Measurements from ENCODE around the gene TIGD6.
"Not testable (repeated sequence)": the region's sequence is repeated elsewhere in the genome, so short reads cannot be mapped to it uniquely, and the experiment has no call there.

TIGD6 gene

DNA sequence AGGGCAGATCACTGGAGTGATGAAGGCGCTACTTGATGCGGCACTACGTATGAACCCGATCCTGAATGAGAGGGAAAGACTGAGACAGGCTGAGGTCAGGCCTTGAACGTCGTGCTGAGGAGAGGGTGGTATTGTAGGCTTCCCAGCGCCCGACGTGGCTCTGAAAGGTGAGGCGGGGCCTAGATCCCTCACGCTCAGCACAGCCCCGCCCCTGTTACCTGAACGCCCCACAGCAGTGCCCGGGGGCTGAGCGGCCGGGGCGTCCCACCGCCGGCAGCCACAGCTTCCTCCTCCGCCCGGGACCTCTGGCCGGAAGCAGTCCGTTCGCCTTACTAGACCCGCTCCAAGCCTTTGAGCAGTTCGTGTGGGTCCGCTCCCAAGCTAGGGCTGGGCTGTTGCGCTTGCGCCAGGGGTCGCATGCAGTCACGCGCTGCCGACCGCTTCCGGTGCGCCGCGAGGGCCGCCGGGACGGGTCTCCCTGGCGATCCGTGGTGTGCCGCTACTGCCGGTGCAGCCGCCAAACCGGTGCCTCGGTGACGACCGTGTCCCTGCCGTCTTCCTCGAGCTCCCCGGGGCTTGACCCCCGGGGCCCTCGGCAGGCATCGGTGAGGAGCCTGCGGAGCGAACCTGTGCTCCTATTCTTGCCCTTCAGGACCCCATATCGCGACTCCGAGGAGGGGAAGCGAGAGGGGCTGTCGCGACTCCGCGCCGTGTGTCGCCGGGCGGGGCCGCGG is at the start of gene TIGD6, which contains the start of gene HMGXB3:
TIGD6 (minus strand) TSS at position 399 of the 734 bp plus-strand sequence. CDS start 4,306 bp downstream, outside the sequence.
HMGXB3 (plus strand) TSS at position 484 of the 734 bp plus-strand sequence. CDS start 4,114 bp downstream, outside the sequence.
- CTCF ChIA-PET: interaction anchor here (0.8 to 2.6 kb wide), 6 partner anchors 10 to 344 kb away, joined by 3 to 15 read pairs (median 4); partner anchors contain the start of gene SLC26A2
- peaks cover 16% of the 10 kb centered on the region for H3K36me3 Mint-ChIP-seq
- H3K4me3 Mint-ChIP-seq: peak within 1 kb of the TSS; percentile 82
- H3K4me1 Mint-ChIP-seq: peaks cover 41% of the 10 kb centered on the region
- peak within 1 kb of the TSS; percentile 96 for H3K27ac Mint-ChIP-seq
- peak; percentile 90 for DNase-seq
- H3K9me3 Mint-ChIP-seq: no peaks in the 10 kb centered on the region
- no peaks in the 10 kb centered on the region for H3K27me3 Mint-ChIP-seq

DNA sequence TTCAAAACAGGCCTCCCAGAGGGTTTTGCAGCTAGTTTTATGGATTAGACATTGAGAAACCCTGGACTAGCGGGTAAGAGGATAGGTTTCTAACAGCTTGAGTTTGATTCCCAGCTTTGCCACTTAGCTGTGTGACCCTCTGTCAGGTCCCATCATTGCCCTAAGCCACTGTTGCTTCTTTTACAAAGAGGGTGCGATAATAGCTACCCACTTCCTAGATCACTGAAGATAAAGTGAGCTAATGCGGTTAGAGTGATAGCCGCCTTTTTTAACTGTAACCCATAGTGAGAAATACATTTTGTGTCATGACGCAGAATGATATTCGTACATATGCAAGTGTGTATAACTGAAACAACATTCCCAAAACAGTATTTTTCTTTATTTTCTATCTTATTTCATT is 45.6 kb upstream of the TIGD6 start:
- no peak for DNase-seq
- CTCF ChIA-PET: interaction anchor here (0.7 to 1.1 kb wide), 2 partner anchors 16 to 76 kb away, joined by 3 read pairs; no protein-coding TSS in a partner anchor
- peaks cover 12% of the 10 kb centered on the region for H3K4me1 Mint-ChIP-seq
- H3K36me3 Mint-ChIP-seq: peaks cover 69% of the 10 kb centered on the region
- no peak overlapping the region for H3K4me3 Mint-ChIP-seq
- no peaks in the 10 kb centered on the region for H3K9me3 Mint-ChIP-seq
- no peaks in the 10 kb centered on the region for H3K27me3 Mint-ChIP-seq
- no peak overlapping the region for H3K27ac Mint-ChIP-seq

DNA sequence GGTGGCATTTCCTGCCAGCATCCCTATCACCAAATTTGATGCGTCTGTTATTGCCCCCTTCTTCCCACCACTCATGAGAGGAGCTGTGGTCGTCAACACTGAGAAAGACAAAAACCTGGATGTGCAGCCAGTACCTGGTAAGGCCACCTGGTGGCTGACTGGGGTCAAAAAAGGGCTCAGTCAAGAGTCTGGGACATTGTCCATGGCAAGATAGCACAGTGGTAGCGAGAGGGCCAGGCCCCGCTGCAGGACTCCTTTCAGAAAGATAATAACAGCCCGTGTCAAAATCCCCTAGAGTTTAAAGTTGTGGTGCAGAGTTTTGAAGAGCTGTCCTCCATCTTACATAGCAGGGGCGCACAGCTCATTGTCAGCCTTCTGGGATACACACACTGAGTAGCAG is 45.1 kb upstream of the TIGD6 start:
- H3K27ac Mint-ChIP-seq: no peak overlapping the region
- DNase-seq: no peak
- H3K36me3 Mint-ChIP-seq: peaks cover 68% of the 10 kb centered on the region
- H3K4me3 Mint-ChIP-seq: no peak overlapping the region
- CTCF ChIA-PET: interaction anchor here (0.7 to 1.1 kb wide), 3 partner anchors 15 to 77 kb away, joined by 3 to 4 read pairs (median 3); no protein-coding TSS in a partner anchor
- H3K4me1 Mint-ChIP-seq: peaks cover 12% of the 10 kb centered on the region
- no peaks in the 10 kb centered on the region for H3K27me3 Mint-ChIP-seq
- no peaks in the 10 kb centered on the region for H3K9me3 Mint-ChIP-seq

DNA sequence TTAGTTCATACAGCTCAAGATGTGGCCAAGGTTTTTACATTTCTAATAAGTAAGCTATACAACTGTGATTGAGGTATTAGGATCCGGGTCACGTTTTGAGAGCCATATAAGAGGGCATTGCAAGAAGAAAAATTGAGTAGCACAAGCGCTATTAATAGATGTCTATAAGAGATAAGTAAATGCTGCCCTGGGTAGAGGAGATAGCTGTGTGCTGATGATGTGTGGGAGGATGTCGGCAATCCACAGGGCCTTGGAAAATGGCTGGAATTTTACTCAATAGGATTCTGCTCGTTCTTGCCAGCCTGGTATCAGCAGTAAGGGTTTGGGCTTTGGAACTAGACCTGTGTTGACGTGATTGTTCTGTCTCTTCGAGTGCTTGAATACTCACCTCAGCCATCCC is 44.3 kb upstream of the TIGD6 start:
- no peak for DNase-seq
- H3K27me3 Mint-ChIP-seq: no peaks in the 10 kb centered on the region
- CTCF ChIA-PET: interaction anchor here (0.7 to 1.0 kb wide), 2 partner anchors 20 to 74 kb away, joined by 3 to 4 read pairs; no protein-coding TSS in a partner anchor
- H3K4me1 Mint-ChIP-seq: peaks cover 12% of the 10 kb centered on the region
- H3K4me3 Mint-ChIP-seq: no peak overlapping the region
- no peaks in the 10 kb centered on the region for H3K9me3 Mint-ChIP-seq
- no peak overlapping the region for H3K27ac Mint-ChIP-seq
- peaks cover 69% of the 10 kb centered on the region for H3K36me3 Mint-ChIP-seq

DNA sequence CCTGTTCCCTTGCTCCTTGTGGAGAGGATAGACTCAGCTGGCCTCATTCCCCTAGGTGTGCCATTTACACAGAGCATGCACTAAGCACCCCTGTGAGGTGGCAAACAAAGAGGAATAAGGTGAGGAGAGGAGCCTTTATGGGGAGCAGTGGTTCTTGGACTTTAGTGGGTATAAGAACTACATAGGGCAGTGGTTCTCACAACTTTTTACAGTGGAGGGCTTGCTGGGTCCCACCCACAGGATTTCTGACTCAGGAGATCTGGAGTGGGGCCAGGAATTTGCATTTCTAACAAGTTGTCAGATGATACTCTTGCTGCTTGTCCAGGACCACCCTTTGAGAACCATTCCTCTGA is 43.9 kb upstream of the TIGD6 start:
- no peak for DNase-seq
- H3K4me3 Mint-ChIP-seq: no peak overlapping the region
- no peaks in the 10 kb centered on the region for H3K27me3 Mint-ChIP-seq
- CTCF ChIA-PET: interaction anchor here (0.7 to 1.0 kb wide), 2 partner anchors 20 to 75 kb away, joined by 3 to 4 read pairs; no protein-coding TSS in a partner anchor
- H3K9me3 Mint-ChIP-seq: no peaks in the 10 kb centered on the region
- peak overlapping the region; percentile 68 for H3K27ac Mint-ChIP-seq
- peaks cover 68% of the 10 kb centered on the region for H3K36me3 Mint-ChIP-seq
- H3K4me1 Mint-ChIP-seq: peaks cover 12% of the 10 kb centered on the region

DNA sequence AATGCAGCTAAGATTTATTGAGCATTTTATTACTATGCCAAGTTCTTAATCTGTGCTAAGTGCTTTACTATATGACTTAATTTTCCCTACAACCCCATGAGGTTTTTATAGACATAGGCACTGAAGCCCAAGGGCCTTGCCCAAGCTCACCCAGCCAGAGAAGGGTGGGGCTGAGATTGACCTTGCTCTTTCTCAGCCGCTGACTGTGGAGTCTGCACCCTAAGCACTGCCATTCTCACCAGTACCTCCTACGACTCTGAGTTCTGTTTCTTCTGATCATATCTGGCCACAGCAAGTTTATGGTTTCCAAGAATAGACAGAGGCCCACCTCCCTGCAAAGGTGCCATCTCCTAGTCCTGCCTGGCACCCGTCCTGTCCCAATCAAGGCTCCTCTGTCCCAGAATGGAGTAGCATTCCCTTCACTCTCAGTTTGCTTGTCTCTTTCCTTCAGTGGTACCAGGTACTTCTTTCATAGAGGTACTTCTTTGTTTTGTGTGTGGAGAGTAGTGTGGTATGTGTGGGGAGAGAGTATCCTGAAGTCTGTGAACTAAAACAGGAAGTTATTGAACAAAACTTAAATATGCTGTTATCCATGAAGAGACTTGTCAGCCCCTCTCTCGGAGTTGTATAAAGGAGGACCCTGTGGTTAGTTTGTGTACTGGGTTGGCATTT is 43.3 kb upstream of the TIGD6 start:
- H3K27ac Mint-ChIP-seq: peak overlapping the region; percentile 68
- peaks cover 66% of the 10 kb centered on the region for H3K36me3 Mint-ChIP-seq
- H3K4me1 Mint-ChIP-seq: peaks cover 12% of the 10 kb centered on the region
- no peaks in the 10 kb centered on the region for H3K27me3 Mint-ChIP-seq
- no peak for DNase-seq
- H3K4me3 Mint-ChIP-seq: no peak overlapping the region
- CTCF ChIA-PET: no interaction called here
- H3K9me3 Mint-ChIP-seq: no peaks in the 10 kb centered on the region

DNA sequence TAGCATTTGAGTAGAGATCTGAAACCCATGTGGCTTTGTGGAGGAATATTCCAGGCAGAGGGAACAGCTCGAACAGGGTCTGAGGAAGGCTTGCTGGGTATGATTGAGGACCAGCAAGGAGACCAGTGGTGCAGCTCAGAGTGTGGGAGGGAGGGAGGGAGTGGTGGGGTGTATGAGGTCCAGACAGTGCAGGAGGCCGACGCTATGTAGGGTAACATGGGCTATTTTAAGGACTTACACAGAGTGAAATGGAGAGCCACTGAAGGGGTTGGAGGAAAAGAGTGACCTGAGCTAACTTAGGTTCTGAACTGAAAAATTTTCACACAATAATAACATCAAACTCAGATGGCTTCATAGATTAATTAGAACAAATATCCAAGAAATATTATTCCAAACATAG is 42.0 kb upstream of the TIGD6 start:
- CTCF ChIA-PET: interaction anchor here (1.1 kb wide), 1 partner anchor 8 kb away, joined by 3 read pairs; no protein-coding TSS in a partner anchor
- peaks cover 66% of the 10 kb centered on the region for H3K36me3 Mint-ChIP-seq
- peaks cover 12% of the 10 kb centered on the region for H3K4me1 Mint-ChIP-seq
- no peak overlapping the region for H3K4me3 Mint-ChIP-seq
- H3K27me3 Mint-ChIP-seq: no peaks in the 10 kb centered on the region
- no peak for DNase-seq
- H3K9me3 Mint-ChIP-seq: no peaks in the 10 kb centered on the region
- no peak overlapping the region for H3K27ac Mint-ChIP-seq

DNA sequence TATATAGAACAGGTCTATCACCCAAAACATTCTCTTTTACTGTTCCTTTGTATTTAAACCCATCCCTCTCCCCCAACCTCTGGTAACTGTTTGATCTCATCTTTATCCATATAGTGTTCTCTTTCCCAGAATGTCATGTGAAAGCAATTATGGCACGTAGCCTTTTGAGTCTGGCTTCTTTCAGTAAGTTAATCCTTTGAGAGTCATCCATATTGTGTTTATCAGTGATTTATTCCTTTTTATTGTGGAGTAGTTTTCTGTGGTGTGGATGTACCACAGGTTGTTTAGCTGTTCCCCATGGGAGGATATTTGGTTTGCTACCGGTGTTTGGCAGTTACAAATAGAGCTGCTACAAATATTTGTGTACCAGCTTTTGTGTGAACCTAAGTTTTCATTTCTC is 38.1 kb upstream of the TIGD6 start:
- H3K36me3 Mint-ChIP-seq: peaks cover 59% of the 10 kb centered on the region
- H3K27me3 Mint-ChIP-seq: no peaks in the 10 kb centered on the region
- no peak overlapping the region for H3K4me3 Mint-ChIP-seq
- no peaks in the 10 kb centered on the region for H3K9me3 Mint-ChIP-seq
- H3K4me1 Mint-ChIP-seq: peaks cover 6% of the 10 kb centered on the region
- CTCF ChIA-PET: no interaction called here
- no peak overlapping the region for H3K27ac Mint-ChIP-seq
- DNase-seq: no peak

DNA sequence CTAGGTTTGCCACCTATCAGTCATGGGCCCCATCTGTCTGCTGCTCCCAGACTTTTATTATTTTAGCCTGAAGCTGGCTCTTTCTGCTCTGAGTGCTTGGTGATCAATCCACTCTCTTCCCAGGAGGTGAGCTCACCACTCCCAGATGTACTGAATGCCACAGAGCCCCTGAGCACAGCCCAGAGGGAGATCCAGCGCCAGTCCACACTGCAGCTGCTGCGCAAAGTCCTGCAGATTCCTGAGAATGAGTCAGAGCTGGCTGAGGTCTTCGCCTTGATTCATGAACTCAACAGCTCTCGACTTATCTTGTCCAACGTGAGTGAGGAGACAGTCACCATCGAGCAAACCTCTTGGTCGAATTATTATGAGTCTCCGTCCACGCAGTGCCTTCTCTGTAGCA is 36.1 kb upstream of the TIGD6 start:
- Mint-ChIP-seq H3K27ac (no peak overlapping the region), H3K9me3 (no peaks in the 10 kb centered on the region), H3K27me3 (no peaks in the 10 kb centered on the region), H3K4me3 (no peak overlapping the region), H3K36me3 (peaks cover 58% of the 10 kb centered on the region), H3K4me1 (no peaks in the 10 kb centered on the region)
- no peak for DNase-seq
- CTCF ChIA-PET: no interaction called here

DNA sequence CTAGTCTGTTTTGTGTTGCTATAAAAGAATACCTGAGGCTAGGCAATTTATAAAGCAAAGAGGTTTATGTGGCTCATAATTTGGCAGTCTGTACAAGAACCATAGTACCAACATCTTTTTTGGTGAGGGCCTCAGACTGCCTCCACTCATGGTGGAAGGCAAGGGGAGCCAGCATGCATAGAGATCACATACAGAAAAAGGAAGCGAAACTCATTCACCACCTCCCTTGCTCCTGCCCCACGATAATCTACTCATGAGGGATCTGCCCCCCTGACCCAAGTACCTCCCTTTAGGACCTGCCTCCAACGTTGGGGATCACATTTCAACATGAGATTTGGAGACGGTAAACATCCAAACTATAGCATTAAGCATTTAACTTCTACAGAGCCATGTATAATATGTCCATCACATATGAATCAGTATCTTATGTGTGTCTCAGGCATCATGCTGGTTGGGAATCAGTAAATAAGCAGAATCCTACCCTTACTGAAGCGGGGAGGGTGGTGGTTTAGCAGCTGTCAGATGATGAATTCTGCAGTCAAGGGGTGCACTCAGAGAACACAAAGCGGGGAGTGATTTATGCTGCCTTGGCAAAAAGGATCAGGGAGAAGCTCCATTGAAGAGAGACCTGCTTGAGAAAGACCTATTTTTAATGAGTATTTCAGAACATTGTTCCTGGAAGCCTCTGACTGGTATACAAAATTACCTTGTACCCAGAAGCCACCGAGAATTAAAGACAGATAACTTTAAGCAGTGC is 34.9 kb upstream of the TIGD6 start:
- Mint-ChIP-seq H3K4me1 (no peaks in the 10 kb centered on the region), H3K4me3 (no peak overlapping the region), H3K36me3 (peaks cover 60% of the 10 kb centered on the region), H3K27me3 (no peaks in the 10 kb centered on the region), H3K9me3 (no peaks in the 10 kb centered on the region), H3K27ac (no peak overlapping the region)
- DNase-seq: no peak
- CTCF ChIA-PET: interaction anchor here (1.1 to 1.4 kb wide), 2 partner anchors 13 to 417 kb away, joined by 3 read pairs; no protein-coding TSS in a partner anchor

DNA sequence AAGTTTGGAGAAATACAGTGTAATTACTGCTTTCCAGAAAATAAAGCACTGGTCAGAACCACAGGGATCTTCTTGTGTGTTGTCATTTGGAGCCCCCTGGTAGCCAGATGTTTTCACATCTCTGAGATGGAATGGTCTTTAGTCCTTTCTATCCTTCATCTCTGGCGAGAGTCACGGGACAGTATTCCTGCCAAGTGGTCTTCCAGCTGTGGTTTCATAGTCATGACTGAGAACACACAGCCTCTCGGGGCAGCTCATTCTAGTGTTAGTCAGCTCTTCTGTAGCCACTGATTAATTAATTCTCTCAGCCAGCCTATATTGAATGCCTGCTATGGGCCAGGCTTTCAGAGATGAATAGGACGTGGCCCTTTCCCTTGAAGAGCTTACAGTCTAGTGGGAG is 34.2 kb upstream of the TIGD6 start:
- CTCF ChIA-PET: interaction anchor here (1.1 to 1.4 kb wide), 2 partner anchors 12 to 416 kb away, joined by 3 read pairs; no protein-coding TSS in a partner anchor
- Mint-ChIP-seq H3K27me3 (no peaks in the 10 kb centered on the region), H3K36me3 (peaks cover 58% of the 10 kb centered on the region), H3K27ac (no peak overlapping the region), H3K4me1 (no peaks in the 10 kb centered on the region), H3K9me3 (no peaks in the 10 kb centered on the region), H3K4me3 (no peak overlapping the region)
- DNase-seq: no peak

DNA sequence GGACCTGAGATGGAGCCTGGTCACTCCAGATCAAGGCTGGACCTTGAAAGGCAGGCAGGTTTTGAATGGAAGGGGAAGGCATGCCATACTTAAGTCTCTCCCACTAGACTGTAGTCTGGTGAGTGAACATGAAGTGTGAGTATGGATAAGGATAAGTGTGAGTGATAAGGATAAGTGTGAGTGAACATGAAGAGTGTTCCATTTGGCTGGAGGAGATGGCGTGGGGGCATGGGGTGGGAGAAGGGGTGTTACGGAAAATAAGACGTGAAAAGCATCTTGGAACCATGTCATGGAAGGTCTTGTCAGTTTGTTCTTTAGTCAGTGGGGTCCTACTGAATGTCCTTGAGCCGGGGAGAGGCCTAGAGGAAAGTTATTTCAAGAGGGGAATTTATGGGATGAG is 32.9 kb upstream of the TIGD6 start:
- Mint-ChIP-seq H3K27ac (no peak overlapping the region), H3K27me3 (no peaks in the 10 kb centered on the region), H3K4me1 (no peaks in the 10 kb centered on the region), H3K4me3 (no peak overlapping the region), H3K36me3 (peaks cover 56% of the 10 kb centered on the region), H3K9me3 (no peaks in the 10 kb centered on the region)
- CTCF ChIA-PET: no interaction called here
- DNase-seq: no peak

DNA sequence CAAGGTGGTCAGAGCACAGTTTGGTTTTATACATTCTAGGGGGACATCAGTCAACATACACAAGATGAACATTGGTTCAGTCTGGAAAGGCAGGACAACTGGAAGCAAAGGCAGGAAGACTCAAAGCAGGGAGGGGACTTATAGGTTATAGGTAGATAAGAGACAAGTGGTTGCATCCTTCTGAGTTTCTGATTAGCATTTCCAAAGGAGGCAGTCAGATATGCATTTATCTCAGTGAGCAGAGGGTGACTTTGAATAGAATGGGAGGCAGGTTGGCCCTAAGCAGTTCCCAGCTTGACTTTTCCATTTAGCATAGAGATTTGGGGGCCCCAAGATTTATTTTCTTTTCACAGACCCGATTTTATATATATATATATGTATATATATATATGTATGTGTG is 27.6 kb upstream of the TIGD6 start:
- H3K27me3 Mint-ChIP-seq, CTCF ChIA-PET, DNase-seq, H3K27ac Mint-ChIP-seq, H3K4me1 Mint-ChIP-seq, H3K9me3 Mint-ChIP-seq, H3K4me3 Mint-ChIP-seq: not testable (repeated sequence)
- peaks cover 61% of the 10 kb centered on the region for H3K36me3 Mint-ChIP-seq

DNA sequence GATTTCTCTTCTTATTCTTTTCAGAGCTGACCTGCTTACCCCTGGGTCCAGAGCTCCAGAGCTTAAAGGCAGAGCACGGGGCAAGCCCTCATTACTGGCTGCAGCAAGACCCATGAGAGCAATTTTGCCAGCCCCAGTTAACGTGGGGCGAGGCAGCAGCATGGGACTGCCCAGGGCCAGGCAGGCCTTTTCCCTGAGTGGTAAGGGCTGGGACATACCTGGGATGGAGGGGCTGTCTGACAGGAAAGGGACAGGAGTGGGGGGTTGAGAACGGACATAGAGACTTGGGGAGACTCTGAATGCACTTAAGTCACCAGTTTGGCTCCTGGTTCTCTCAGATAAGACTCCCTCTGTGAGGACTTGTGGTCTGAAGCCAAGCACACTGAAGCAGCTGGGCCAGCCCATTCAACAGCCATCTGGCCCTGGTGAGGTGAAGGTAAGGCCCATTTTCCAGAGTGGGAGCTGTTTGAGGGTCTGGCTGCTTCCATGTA is 26.3 kb upstream of the TIGD6 start:
- peaks cover 62% of the 10 kb centered on the region for H3K36me3 Mint-ChIP-seq
- peaks cover 6% of the 10 kb centered on the region for H3K4me1 Mint-ChIP-seq
- no peak overlapping the region for H3K4me3 Mint-ChIP-seq
- CTCF ChIA-PET: interaction anchor here (1.0 kb wide), 1 partner anchor 192 kb away, joined by 3 read pairs; no protein-coding TSS in a partner anchor
- no peak for DNase-seq
- H3K27me3 Mint-ChIP-seq: no peaks in the 10 kb centered on the region
- H3K27ac Mint-ChIP-seq: no peak overlapping the region
- no peaks in the 10 kb centered on the region for H3K9me3 Mint-ChIP-seq

Data from activated naive CD4-positive, alpha-beta T cell treated with anti-CD3 and anti-CD28 coated beads, Interleukin-2, amount 10 ng/mL, durations not matched to agents 7 days and 5 days (primary cell).